HG03354 (cell line): ENCODE results near the gene GOLT1A.
"Not testable (repeated sequence)": the region's sequence is repeated elsewhere in the genome, so short reads cannot be mapped to it uniquely, and the experiment has no call there.

Experiments
- ATAC-seq: cut with Tn5 transposase; IDR thresholded peaks from one replicate; pipeline ENCODE4 v1.9.1; 2021; ENCODE audit warnings: mild to moderate bottlenecking; ENCODE audit not compliant: unreplicated experiment, poor library complexity, severe bottlenecking

The GOLT1A gene

DNA sequence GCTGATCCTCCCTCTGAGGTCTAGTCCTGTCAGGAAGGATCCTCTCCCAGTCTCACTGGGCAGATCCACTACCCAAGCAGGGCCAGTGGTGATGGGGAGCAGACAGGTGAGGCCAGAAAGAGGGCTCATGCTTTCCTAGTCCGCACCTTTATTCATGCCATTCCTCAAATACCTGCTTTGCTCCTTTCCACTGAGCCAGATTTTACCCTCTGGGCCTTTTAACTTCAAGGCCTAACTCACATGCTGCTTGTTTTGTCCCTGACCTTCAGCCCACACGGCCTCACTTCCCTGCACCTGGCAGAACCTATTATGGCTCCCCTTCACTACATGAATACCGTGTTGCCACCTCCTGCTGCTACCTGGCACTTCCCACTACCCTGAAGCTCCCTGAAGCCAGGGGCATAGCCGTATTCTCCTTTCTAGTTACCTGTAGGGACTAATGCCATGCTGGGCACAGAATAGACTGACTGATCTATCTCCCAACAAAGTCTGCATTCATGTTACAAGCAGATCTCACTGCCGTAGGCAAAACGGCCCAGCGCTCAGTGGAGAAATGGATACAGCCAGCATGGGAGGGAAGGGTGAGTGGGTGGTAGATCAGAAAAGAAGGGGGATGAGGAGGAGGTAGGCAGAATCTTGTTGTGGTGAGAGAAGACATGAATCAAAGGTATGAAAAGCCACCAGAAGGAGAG, 36.1 kb upstream of the GOLT1A start:
- ATAC-seq = no peak

DNA sequence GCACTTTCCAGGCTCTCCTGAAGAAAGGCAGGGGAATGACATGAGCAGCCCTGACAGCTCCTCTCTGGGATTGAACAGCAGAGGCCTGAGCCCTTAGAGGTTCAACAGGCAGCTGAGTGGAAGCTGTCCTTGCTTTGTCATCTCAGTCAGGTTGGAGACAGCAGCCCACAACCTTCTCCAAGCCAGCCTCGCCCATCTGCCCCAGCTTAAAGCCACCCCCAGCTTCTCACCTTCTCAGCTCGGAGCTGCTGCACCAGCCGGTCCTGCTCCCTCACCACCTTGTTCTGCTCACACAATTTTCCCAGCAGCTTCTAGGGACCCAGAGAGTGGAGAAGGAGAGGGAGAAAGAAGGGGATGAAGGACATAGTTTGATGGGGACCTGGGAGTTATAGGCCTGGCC, 35.2 kb upstream of the GOLT1A start:
- no peak for ATAC-seq

DNA sequence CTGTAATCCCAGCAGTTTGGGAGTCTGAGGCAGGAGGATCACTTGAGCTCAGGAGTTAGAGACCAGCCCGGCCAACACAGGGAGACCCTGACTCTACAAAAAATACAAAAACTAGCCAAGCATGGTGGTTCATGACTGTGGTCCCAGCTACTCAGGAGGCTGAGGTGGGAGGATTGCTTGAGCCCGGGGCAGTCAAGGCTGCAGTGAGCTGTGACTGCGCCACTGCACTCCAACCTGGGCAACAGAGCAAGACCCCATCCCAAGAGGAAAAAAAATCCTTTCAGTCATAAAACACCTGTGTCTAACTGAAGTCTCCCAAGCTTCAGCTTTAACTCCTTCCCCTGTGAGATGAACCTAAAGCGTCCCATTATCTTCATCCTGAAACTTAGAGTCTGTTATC, 33.1 kb upstream of the GOLT1A start:
- ATAC-seq = no peak

GRCh38 chr1:204242920-204243319, 29.1 kb upstream of the GOLT1A start:
- ATAC-seq = no peak

DNA sequence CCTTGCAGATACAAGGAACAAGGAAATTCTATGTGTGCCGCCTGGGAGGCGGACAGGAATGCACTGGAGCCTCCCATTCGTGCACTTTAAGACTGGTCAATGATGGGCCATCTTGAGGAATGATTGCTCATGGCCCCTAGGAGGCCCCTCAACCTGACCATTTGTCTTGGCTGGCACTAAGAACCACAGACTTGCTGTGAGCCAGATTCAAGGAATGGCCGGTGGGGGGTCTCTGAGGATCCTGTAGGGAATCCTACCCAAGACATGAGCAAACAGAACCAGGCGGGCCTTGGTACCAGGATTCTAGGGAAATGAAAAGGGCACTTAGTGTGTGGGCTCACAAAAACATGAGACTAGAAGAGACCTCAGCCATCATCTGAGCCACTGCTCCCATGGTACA, 28.1 kb upstream of the GOLT1A start:
- no peak for ATAC-seq

- ATAC-seq = no peak
These were observed 27.3 kb upstream of the GOLT1A start for GRCh38 chr1:204241050-204241449.

DNA sequence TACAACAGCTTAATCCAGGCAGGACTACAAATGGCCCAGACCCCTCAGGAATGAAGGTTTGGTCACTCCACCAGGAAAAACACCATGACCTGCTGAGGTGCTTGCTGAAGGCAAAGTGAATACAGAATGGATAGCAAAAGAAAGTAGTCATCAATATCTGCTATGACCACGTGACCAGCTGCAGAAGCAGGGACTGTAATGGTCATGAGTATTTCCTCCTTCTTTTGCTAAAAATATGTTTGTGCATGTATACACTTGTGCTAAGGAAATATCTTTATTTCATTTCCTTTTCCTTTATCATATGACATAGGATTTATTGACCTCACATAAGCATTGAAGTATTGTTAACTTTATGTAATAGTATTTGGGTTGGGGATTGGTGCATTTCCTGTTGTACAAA, 26.4 kb upstream of the GOLT1A start:
- no peak for ATAC-seq

- not testable (repeated sequence) for ATAC-seq
These were observed 25.6 kb upstream of the GOLT1A start for GRCh38 chr1:204239401-204239800.

- not testable (repeated sequence) for ATAC-seq
These were observed 24.7 kb upstream of the GOLT1A start for GRCh38 chr1:204238520-204238919.

- not testable (repeated sequence) for ATAC-seq
These were observed 23.7 kb upstream of the GOLT1A start for GRCh38 chr1:204237515-204237914.

- no peak for ATAC-seq
These were observed 18.7 kb upstream of the GOLT1A start for GRCh38 chr1:204232526-204232925.

DNA sequence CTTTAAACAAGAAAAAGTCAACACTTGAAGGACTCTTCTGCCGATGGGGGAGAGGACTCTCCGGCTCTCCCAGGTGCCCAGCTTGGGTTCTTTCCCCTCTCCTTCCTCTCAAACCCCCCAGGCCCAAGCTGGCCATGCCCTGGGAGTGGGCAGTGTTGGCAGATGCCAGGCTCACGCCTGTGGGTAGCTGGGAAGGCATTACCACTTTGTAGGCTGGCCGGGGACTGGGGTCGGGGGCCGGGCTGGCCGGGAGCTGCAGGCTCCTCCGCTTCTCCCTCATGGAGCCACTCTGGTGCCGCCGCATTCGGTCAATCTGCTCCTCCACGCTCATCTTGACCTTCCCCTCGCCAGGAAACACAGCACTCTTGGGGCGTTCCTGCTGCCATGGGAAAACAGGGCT, 16.4 kb upstream of the GOLT1A start:
- no peak for ATAC-seq

- ATAC-seq = no peak
These were observed 15.1 kb upstream of the GOLT1A start for GRCh38 chr1:204228896-204229295.

DNA sequence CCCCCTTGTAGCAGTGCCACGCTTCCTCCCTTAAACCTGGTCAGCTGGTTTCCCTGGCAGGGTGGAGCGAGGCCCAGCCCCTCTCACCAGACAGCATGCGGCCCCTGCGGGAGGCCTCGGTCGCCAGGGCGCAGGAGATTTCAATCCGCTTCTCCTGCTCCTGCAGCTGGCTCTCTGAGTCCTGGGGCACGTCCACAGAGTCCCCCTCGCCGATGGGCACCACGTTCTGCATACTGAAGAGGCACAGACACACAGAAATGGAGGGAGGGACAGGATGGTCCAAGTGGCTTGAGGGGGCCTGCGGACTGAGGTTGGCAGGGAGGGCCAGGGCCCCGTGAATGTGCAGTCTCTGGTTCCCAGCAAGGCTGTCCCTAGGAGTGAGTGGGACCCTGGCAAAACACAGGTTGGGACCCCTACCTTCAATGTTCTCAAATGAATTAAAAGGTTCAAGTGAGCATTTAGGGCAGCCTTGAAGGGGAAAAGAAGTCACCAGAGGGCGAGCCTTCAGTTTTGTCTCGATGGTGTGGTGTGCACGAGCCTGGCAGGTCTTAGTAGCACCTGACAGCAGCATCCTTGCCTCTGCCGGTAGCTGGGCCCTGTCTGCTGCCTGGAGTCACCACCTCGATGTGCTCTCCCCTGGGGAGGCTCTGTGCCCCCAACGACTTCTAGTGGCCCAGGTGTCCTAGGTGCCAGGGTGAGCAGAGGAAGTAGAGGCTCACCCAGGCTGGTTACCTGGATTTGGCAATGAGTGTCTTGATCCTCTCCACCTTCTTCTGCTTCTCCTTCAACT, 14.4 kb upstream of the GOLT1A start:
- ATAC-seq = no peak

GRCh38 chr1:204227351-204227750, 13.6 kb upstream of the GOLT1A start:
- no peak for ATAC-seq

DNA sequence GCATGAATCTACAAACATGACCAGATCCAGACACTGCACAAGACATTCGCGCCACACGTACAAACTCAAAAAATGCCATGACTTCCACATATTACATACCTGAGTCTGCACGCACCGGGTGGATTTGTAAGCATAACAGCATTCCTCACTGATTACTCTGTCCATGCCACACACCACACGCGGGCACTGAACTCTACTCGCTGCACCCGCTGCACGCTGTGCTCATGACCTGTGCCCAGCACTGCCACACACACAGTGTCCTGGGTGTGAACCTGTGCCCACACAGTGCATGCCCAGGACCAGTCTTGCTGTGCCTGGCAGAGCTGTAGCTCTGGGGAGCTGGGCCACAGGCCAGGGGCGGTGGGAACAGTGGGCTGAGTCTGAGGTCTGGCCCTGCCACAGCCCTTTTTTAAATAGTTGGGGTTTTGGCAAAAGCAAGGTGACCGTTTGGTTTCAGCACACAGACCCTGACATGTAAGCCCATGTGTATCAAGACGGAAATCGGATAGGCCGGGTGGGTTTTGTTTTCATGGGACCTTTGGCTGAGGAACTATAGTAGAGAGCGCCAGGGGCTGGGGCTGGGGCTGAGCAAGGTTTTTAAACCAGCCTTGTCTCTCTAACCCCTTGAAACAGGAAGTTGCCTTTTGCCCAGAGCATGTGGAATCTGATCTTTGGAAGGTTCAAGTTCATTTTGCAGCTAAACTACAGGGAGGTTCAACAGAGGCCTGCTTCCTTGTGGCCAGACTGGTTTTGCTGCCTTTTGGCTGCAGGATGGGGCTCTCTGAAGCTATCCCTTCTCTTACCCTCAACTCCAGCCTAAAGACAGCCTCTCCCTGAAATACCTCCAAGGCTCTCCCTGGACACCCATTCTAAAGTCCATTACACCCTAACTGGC, 12.3 kb upstream of the GOLT1A start:
- ATAC-seq = no peak

DNA sequence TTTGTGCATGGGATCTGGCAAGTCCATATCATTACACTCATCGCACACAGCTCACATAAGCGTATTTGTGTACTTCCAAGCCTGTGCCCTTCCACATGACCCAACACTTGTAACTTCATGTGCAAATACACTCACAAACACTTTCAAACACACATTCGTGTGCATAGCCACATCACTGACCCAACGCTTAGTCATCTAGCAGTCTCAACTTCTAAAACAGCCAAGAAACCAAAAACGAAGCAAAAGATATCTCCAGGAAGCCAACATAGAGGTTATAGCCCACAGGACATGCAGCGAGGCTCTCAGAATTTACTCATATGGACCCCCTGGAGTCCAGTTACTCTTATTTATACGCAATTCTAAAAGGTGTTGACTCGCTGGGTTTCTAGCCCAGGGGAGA, 10.9 kb upstream of the GOLT1A start:
- no peak for ATAC-seq

- no peak for ATAC-seq
These were observed 9.5 kb upstream of the GOLT1A start for GRCh38 chr1:204223129-204223860.

- no peak for ATAC-seq
These were observed 8.9 kb upstream of the GOLT1A start for GRCh38 chr1:204222764-204223055.
